ENCODE data around the gene PRKG1.

- no peak for TF ChIP-seq CTCF (IDR thresholded peaks at IDR 0.05)
- no peak for TF ChIP-seq POLR2A (IDR thresholded peaks at IDR 0.05)
Observed at GRCh38 chr10:51079331-51079730, 5.0 kb downstream of the PRKG1 start.
